Lower lobe of right lung (tissue), 2 donors: ENCODE measurements around the gene BLOC1S5. TPM values are rescaled to one million over a fixed set of nuclear protein-coding genes. Genes with fewer than 3 reads are reported as not detected.
A peak's percentile ranks its signal among the peaks of the same experiment; 100 is the strongest.

Experiments used
- ATAC-seq, 2 donors: fragments of 200-7000 bp; cut with Tn5 transposase; one replicate each; pipeline ENCODE4 v1.9.1; 2020 to 2022; ENCODE audit warnings: mild to moderate bottlenecking in 2 of 2, moderate library complexity in 2 of 2
- DNase-seq: peaks from one replicate; pipeline ENCODE4 v3.0.0-alpha.2; 2020
- H3K27ac ChIP-seq: fragments of 200-600 bp; one replicate; pipeline ENCODE4 v1.8.0; 2022
- H3K27me3 ChIP-seq: fragments of 200-600 bp; one replicate; pipeline ENCODE4 v1.8.0; 2022; ENCODE audit warnings: low read depth
- H3K36me3 ChIP-seq: fragments of 200-600 bp; one replicate; pipeline ENCODE4 v1.8.0; 2022; ENCODE audit warnings: mild to moderate bottlenecking
- H3K4me1 ChIP-seq: fragments of 200-600 bp; one replicate; pipeline ENCODE4 v1.8.0; 2022
- H3K4me3 ChIP-seq: fragments of 200-600 bp; one replicate; pipeline ENCODE4 v1.8.0; 2022; ENCODE audit warnings: mild to moderate bottlenecking
- H3K9me3 ChIP-seq: fragments of 200-600 bp; one replicate; pipeline ENCODE4 v1.8.0; 2022
- intact Hi-C: fragments of 100-400 bp; cut with DNase I; formaldehyde crosslinking; loops from one replicate; pipeline ENCODE4 v1.11.0; 2022
- total RNA-seq: library from RNA; stranded (reverse); fragmentation: NEBNext Ultra II Directional; extraction: Animal tissue kit (Norgen Biotek cat#: 25700); gene quantifications from one replicate; pipeline ENCODE4 v1.2.1, GENCODE V29; 2021
- TF ChIP-seq, protein P1 (sequence below): fragments of 200-600 bp; IDR thresholded peaks from one replicate; pipeline ENCODE4 v1.8.0; 2022; ENCODE audit warnings: antibody characterized with exemption, mild to moderate bottlenecking
- donor health status: DM: no; HTN: yes; CAD: no; lungs with severe emphysema.

Gene BLOC1S5
- total RNA-seq, 1 donor from 2014 or later = 11.8 TPM

DNA sequence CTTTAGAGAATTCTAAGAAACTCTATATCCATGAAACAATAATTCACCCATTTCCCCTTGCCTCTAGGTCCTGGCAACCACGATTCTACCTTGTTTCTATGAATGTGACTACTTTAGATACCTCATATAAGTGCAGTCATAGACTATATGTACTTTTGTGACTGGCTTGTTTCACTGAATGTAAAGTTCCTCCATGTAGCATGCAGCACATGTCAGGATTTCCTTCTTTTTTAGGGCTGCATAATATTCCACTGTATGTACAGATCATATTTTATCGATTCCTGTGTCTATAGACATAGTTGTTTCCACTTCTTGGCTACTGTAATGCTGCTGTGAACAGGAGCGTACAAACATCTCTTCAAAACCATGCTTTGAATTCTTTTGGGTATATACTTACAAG lies 26.5 kb upstream of the BLOC1S5 start:
- no peak for ATAC-seq
- H3K27me3 ChIP-seq = no peaks in the 10 kb centered on the region
- intact Hi-C loops = no loop called here
- H3K4me3 ChIP-seq = no peak overlapping the region
- H3K4me1 ChIP-seq = no peaks in the 10 kb centered on the region
- no peak for DNase-seq
- no peak overlapping the region for H3K27ac ChIP-seq
- TF ChIP-seq, protein P1, sequence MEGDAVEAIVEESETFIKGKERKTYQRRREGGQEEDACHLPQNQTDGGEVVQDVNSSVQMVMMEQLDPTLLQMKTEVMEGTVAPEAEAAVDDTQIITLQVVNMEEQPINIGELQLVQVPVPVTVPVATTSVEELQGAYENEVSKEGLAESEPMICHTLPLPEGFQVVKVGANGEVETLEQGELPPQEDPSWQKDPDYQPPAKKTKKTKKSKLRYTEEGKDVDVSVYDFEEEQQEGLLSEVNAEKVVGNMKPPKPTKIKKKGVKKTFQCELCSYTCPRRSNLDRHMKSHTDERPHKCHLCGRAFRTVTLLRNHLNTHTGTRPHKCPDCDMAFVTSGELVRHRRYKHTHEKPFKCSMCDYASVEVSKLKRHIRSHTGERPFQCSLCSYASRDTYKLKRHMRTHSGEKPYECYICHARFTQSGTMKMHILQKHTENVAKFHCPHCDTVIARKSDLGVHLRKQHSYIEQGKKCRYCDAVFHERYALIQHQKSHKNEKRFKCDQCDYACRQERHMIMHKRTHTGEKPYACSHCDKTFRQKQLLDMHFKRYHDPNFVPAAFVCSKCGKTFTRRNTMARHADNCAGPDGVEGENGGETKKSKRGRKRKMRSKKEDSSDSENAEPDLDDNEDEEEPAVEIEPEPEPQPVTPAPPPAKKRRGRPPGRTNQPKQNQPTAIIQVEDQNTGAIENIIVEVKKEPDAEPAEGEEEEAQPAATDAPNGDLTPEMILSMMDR = no peak
- H3K9me3 ChIP-seq = no peaks in the 10 kb centered on the region
- peaks cover 63% of the 10 kb centered on the region for H3K36me3 ChIP-seq

DNA sequence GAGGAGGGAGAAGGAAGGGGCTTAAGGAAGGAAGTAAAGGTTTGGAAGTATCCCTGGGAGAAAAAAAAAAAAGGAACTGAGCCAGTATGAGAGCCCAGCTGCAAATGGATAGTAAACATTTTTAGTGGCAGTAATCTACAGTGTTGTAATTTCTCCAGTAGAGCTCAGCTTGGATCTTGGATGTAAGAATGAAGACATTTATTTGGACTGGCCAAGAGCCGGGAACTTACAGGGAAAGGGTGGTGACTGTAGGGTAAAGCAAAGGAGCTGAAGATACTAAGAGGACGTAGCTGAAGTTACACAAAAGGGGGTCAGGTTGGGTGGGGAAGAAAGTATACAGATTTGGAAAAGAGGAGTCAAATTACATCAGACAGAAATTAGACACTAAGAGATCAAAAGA lies 24.7 kb upstream of the BLOC1S5 start:
- no peaks in the 10 kb centered on the region for H3K27me3 ChIP-seq
- H3K4me1 ChIP-seq = peaks cover 7% of the 10 kb centered on the region
- H3K27ac ChIP-seq = no peak overlapping the region
- peaks cover 45% of the 10 kb centered on the region for H3K36me3 ChIP-seq
- H3K4me3 ChIP-seq = no peak overlapping the region
- no peak for DNase-seq
- H3K9me3 ChIP-seq = no peaks in the 10 kb centered on the region
- ATAC-seq = no peak
- intact Hi-C loops = no loop called here
- TF ChIP-seq, protein P1 = no peak

DNA sequence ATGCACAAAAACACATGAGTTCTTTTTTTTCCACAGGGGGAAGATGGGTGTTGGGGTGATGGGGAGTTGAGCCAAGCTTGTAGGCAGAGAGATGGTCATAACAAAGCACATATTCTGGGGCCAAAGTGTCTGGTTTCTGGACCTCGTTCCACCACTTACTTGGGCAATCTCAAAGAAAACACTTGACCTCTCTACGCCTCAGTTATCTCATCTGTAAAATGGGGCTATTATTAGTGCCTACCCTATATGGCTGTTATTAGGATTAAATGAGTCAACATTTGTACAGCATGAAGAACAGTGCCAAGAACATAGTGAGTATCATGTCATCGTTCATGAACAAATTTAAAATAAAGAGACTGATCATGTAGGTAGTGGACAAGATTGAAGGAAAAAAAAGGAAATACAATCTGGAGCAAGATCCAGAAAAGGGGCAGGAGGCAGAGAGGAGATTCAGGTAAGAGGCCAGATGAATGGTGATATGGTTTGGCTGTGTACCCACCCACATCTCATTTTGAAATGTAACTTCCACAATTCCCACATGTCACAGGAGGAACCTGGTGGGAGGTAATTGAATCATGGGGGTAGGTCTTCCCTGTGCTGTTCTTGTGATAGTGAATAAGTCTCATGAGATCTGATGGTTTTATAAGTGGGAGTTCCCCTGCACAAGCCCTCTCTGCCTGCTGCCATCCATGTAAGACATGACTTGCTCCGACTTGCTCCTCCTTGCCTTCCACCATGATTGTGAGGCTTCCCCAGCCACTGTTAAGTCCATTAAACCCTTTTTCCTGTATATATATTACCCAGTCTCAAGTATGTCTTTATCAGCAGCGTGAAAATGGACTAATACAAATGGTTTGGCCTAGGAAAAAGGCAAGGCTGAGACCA lies 23.9 kb upstream of the BLOC1S5 start:
- DNase-seq = no peak
- H3K9me3 ChIP-seq = no peaks in the 10 kb centered on the region
- H3K27me3 ChIP-seq = no peaks in the 10 kb centered on the region
- peaks cover 40% of the 10 kb centered on the region for H3K36me3 ChIP-seq
- ATAC-seq = no peak
- TF ChIP-seq, protein P1 = no peak
- no peak overlapping the region for H3K27ac ChIP-seq
- intact Hi-C loops = no loop called here
- H3K4me3 ChIP-seq = no peak overlapping the region
- H3K4me1 ChIP-seq = peaks cover 15% of the 10 kb centered on the region

DNA sequence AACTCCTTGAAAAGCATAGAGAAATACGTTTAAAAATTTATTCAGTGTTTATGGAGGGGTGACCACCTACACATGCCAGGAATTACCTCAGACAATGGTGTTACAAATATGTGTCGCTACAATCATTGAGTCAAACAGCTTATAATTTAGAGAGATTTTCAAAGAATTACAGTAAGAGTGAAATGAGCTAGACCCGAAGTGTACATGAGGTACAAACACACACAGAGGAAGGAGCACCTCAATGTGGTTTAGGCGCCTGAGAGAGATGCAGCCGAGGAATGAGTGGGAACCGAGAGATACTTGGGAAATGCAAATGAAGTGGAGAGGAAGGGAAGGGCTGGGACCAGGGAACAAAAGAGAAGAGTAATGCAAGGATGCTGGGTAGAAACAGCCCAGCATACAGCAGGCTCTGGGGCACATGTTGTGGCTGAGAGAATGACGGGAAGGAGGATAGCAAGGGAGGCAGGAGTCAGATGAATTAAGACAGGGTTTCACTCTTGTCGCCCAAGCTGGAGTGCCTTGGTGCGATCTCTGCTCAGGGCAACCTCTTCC lies 22.6 kb upstream of the BLOC1S5 start:
- TF ChIP-seq, protein P1 = no peak
- no peak overlapping the region for H3K4me3 ChIP-seq
- H3K9me3 ChIP-seq = no peaks in the 10 kb centered on the region
- peaks cover 24% of the 10 kb centered on the region for H3K4me1 ChIP-seq
- intact Hi-C loops = no loop called here
- H3K36me3 ChIP-seq = peaks cover 35% of the 10 kb centered on the region
- H3K27me3 ChIP-seq = no peaks in the 10 kb centered on the region
- ATAC-seq (no peak), DNase-seq (no peak)
- H3K27ac ChIP-seq = no peak overlapping the region

DNA sequence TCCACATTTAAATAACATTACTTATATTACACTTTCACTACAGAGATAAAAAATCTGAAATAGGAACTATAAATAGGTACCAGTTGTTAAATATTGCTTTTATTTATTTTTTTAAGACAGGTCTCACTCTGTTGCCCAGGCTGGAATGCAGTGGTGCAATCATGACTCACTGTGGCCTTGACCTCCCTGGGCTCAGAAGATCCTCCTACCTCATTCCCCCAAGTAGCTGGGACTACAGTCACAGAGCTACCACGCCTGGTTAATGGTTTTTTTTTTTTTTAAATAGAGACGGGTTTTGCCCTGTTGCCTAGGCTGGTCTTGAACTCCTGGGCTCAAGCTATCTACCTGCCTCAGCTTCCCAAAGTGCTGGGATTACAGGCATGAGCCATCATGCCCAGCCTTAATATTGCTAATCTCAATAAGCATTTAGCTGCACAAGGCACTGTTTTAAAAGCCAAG lies 20.9 kb upstream of the BLOC1S5 start:
- intact Hi-C loops = no loop called here
- TF ChIP-seq, protein P1 = no peak
- Histone ChIP-seq H3K27ac (no peak overlapping the region), H3K36me3 (peaks cover 28% of the 10 kb centered on the region), H3K4me3 (no peak overlapping the region), H3K9me3 (no peaks in the 10 kb centered on the region), H3K27me3 (no peaks in the 10 kb centered on the region), H3K4me1 (peaks cover 30% of the 10 kb centered on the region)
- ATAC-seq (peak; percentile 82 to 86), DNase-seq (no peak)
